Esophagus squamous epithelium (tissue), 5 donors: Measurements from ENCODE around the gene CENPI. TPM values are rescaled to one million over a fixed set of nuclear protein-coding genes. Genes with fewer than 3 reads are reported as not detected.

Source experiments
- DNase-seq: peaks from one replicate; lab custom pipeline; 2025; lab: John Stamatoyannopoulos, UW
- H3K27ac ChIP-seq, 4 donors: fragments of 200-600 bp; sonication (generic); one replicate each; pipeline ENCODE4 v1.5.1; 2016 to 2019; ENCODE audit warnings: mild to moderate bottlenecking in 1 of 4
- H3K27me3 ChIP-seq, 4 donors: fragments of 200-600 bp; sonication (generic); 1 replicate in 3 of 4; 2 replicates in 1 of 4; pipeline versions ENCODE4 v1.5.1 to v1.6.0; 2017 to 2021; ENCODE audit warnings: antibody characterized with exemption in 1 of 4
- H3K36me3 ChIP-seq, 3 donors: fragments of 200-600 bp; sonication (generic); one replicate each; pipeline ENCODE4 v1.5.1; 2016 to 2019
- H3K4me1 ChIP-seq, 3 donors: fragments of 200-600 bp; sonication (generic); one replicate each; pipeline ENCODE4 v1.5.1; 2017 to 2019
- H3K4me3 ChIP-seq, 4 donors: fragments of 200-600 bp; sonication (generic); 1 replicate in 3 of 4; 2 replicates in 1 of 4; pipeline ENCODE4 v1.5.1; 2016 to 2019; ENCODE audit warnings: mild to moderate bottlenecking in 2 of 4, moderate library complexity in 1 of 4
- H3K9me3 ChIP-seq, 3 donors: fragments of 200-600 bp; sonication (generic); one replicate each; pipeline ENCODE4 v1.5.1; 2016 to 2019
- CTCF ChIP-seq, 6 experiments: fragments of 450-650 bp in 4 of 6; fragments of 200-600 bp in 2 of 6; sonication (generic) in 2 of 6; IDR thresholded peaks; one replicate each; pipeline ENCODE4 v1.5.1; 2016 to 2019; ENCODE audit warnings: antibody characterized with exemption in 6 of 6, mild to moderate bottlenecking in 4 of 6, moderate library complexity in 4 of 6
- POLR2A ChIP-seq, 4 donors: fragments of 450-650 bp; IDR thresholded peaks; one replicate each; pipeline ENCODE4 v1.6.1; 2017; ENCODE audit warnings: antibody characterized with exemption in 4 of 4, mild to moderate bottlenecking in 4 of 4, moderate library complexity in 3 of 4
- WGBS, 2 donors: methylation state at CpG; one replicate each; pipeline ENCODE4 v1.1.5; 2018; 5-methylcytosine and 5-hydroxymethylcytosine counted together
- intact Hi-C: fragments of 100-400 bp; cut with DNase I; formaldehyde crosslinking; loops from one replicate; pipeline ENCODE4 v1.15.0; 2022
- total RNA-seq, 4 donors: library from RNA; depleted of rRNA; stranded (reverse); fragments of >200 nt; gene quantifications; one replicate each; pipeline ENCODE4 v1.1.0, GENCODE V29; 2016
- donor health status: DM: yes; HTN: yes; CAD: no.

The CENPI gene
- total RNA-seq, 4 donors from 2014 or later = 1.9 to 7.0 (median 3.7) TPM

GRCh38 chrX:101057093-101057714 is 40.8 kb upstream of the CENPI start:
- Histone ChIP-seq H3K9me3 (no peaks in the 10 kb centered on the region), H3K27ac (no peak overlapping the region), H3K4me1 (peaks cover 0 to 3% (median 0%) of the 10 kb centered on the region in 3 donors), H3K36me3 (no peaks in the 10 kb centered on the region), H3K27me3 (no peaks in the 10 kb centered on the region), H3K4me3 (no peak overlapping the region)
- intact Hi-C loops = no loop called here
- TF ChIP-seq POLR2A (IDR thresholded peaks at IDR 0.05) = no peak
- 55% methylated on average over 3 of the region's 3 CpGs; no CpG with 5 or more reads in 1 of the 2 donors for WGBS, 2 donors
- no peak for DNase-seq

- no peaks in the 10 kb centered on the region for H3K27me3 ChIP-seq
- H3K36me3 ChIP-seq = no peaks in the 10 kb centered on the region
- no peaks in the 10 kb centered on the region for H3K4me1 ChIP-seq
- no peak overlapping the region for H3K27ac ChIP-seq
- H3K9me3 ChIP-seq = no peaks in the 10 kb centered on the region
- no peak for DNase-seq
- TF ChIP-seq POLR2A (IDR thresholded peaks at IDR 0.05) = no peak
- no peak for TF ChIP-seq CTCF (IDR thresholded peaks at IDR 0.05)
- H3K4me3 ChIP-seq = no peak overlapping the region
- intact Hi-C loops = no loop called here
Measured at GRCh38 chrX:101062176-101062575, 35.8 kb upstream of the CENPI start.

GRCh38 chrX:101071582-101071981 is 26.4 kb upstream of the CENPI start:
- H3K9me3 ChIP-seq = no peaks in the 10 kb centered on the region
- no peak for TF ChIP-seq CTCF (IDR thresholded peaks at IDR 0.05)
- no peak for TF ChIP-seq POLR2A (IDR thresholded peaks at IDR 0.05)
- no peak for DNase-seq
- no peaks in the 10 kb centered on the region for H3K36me3 ChIP-seq
- no peaks in the 10 kb centered on the region for H3K27me3 ChIP-seq
- 67 to 78% methylated on average over 3 of the region's 3 CpGs for WGBS, 2 donors
- intact Hi-C loops = no loop called here
- no peaks in the 10 kb centered on the region for H3K4me1 ChIP-seq
- H3K27ac ChIP-seq = no peak overlapping the region
- H3K4me3 ChIP-seq = no peak overlapping the region

- no peaks in the 10 kb centered on the region for H3K36me3 ChIP-seq
- TF ChIP-seq POLR2A (IDR thresholded peaks at IDR 0.05) (no peak), CTCF (IDR thresholded peaks at IDR 0.05) (no peak)
- peak within 1 kb of the TSS; percentile 5 to 59 (median 36) for H3K4me3 ChIP-seq
- H3K9me3 ChIP-seq = no peaks in the 10 kb centered on the region
- DNase-seq = no peak
- intact Hi-C loops = no loop called here
- 12 to 27% methylated on average over 9 to 21 of the region's 23 CpGs for WGBS, 2 donors
- H3K27me3 ChIP-seq = no peaks in the 10 kb centered on the region
- peak within 1 kb of the TSS in 2 of 4 donors; percentile 26 to 44 for H3K27ac ChIP-seq
- peaks cover 0 to 6% (median 0%) of the 10 kb centered on the region in 3 donors for H3K4me1 ChIP-seq
Measured at GRCh38 chrX:101078716-101079598, 19.0 kb upstream of the CENPI start, which contains the start of gene TMEM35A. Gene TMEM35A (plus strand): TSS chrX:101078879. CDS start chrX:101079003, 124 bp downstream.

- H3K4me3 ChIP-seq = peak overlapping the region in 3 of 4 donors; percentile 31 to 59 (median 41)
- no peaks in the 10 kb centered on the region for H3K9me3 ChIP-seq
- peak overlapping the region in 1 of 4 donors; percentile 44 for H3K27ac ChIP-seq
- TF ChIP-seq POLR2A (IDR thresholded peaks at IDR 0.05) = no peak
- TF ChIP-seq CTCF (IDR thresholded peaks at IDR 0.05) = no peak
- peaks cover 0 to 6% (median 0%) of the 10 kb centered on the region in 3 donors for H3K4me1 ChIP-seq
- no peaks in the 10 kb centered on the region for H3K27me3 ChIP-seq
- 52 to 60% methylated on average over 3 to 6 of the region's 8 CpGs for WGBS, 2 donors
- DNase-seq = no peak
- no peaks in the 10 kb centered on the region for H3K36me3 ChIP-seq
- intact Hi-C loops = no loop called here
Measured at GRCh38 chrX:101079736-101080270, 18.2 kb upstream of the CENPI start.
